GM12801 (cell line): ENCODE data around the gene TRIM45.

Experiments used
- TF ChIP-seq, protein P1 (sequence below): IDR thresholded peaks from one replicate; pipeline ENCODE4 v1.5.1; 2011; ENCODE audit warnings: control low read depth; ENCODE audit not compliant: insufficient read length; ENCODE audit errors: extremely low read depth

Gene TRIM45

DNA sequence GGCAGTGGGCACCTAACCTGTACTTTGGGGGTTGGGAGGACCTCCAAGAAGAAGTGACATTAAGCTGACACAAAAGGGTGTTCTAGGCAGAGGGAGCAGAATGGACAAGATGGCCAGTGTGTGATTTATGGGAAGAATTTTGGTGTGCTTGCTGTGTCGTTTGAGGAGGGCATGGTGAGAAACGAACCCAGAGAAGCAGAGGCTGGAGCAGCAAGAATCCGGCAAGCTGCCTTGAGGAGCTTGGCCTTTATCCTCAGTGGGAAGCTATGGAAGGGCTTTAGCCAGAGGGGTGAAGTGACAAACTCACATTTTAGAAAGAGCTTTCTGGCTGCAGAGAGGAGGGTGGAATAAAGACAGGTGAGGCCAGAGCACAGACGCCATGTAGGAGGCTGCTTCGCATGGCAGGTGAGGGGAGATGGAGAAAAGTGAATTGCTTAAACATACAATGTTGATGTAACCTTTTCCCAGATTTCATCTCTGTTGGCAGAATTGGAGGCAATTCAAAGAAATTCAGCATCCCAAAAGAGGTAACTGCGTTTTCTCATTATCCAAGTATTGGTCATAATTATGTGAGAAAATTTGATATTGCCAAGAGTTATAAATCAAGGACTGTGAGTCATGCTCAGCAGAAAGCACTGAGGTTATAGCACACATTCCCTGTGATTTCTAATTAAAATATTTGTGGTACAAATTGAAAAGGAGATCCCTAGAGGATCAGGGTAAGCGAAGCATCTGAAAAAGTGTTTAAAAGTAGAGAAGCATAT, 26.5 kb downstream of the TRIM45 start:
- TF ChIP-seq, protein P1, sequence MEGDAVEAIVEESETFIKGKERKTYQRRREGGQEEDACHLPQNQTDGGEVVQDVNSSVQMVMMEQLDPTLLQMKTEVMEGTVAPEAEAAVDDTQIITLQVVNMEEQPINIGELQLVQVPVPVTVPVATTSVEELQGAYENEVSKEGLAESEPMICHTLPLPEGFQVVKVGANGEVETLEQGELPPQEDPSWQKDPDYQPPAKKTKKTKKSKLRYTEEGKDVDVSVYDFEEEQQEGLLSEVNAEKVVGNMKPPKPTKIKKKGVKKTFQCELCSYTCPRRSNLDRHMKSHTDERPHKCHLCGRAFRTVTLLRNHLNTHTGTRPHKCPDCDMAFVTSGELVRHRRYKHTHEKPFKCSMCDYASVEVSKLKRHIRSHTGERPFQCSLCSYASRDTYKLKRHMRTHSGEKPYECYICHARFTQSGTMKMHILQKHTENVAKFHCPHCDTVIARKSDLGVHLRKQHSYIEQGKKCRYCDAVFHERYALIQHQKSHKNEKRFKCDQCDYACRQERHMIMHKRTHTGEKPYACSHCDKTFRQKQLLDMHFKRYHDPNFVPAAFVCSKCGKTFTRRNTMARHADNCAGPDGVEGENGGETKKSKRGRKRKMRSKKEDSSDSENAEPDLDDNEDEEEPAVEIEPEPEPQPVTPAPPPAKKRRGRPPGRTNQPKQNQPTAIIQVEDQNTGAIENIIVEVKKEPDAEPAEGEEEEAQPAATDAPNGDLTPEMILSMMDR = no peak

DNA sequence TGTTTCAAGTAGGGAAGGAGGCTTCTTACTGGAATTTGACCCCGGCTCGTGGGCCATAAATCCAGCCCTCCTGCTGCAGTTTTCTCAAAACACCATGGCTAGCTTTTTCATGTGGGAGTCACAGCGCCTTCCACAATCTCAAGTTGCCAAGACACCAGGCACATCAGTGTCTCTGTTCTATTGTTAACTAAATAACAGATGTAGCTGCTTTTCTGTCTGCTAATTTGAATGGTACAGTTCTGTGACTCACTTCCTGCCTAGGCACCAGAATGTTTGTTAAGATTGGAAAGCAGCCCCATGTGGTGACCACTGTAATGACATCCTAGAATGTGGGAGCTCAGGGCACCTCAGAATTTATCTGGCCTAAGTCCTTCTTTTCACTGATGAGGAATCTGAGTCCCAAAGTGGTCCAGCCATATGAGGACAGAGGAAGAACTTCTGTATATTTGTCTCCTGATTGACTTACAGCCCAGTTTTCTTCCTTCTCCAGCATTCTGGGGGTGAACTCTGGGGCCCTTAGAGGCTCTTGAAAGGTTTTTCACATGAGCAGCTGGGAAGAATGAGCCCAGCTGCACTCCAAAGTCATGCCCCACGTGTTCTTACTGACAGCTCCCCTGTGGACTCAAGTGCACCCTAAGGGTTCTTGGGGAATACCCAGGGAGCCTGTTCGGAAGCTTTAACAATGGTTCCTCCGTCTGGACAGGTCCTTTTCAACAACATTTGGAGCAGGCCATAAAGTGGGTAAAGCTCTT, 27.5 kb downstream of the TRIM45 start:
- TF ChIP-seq, protein P1 = no peak

DNA sequence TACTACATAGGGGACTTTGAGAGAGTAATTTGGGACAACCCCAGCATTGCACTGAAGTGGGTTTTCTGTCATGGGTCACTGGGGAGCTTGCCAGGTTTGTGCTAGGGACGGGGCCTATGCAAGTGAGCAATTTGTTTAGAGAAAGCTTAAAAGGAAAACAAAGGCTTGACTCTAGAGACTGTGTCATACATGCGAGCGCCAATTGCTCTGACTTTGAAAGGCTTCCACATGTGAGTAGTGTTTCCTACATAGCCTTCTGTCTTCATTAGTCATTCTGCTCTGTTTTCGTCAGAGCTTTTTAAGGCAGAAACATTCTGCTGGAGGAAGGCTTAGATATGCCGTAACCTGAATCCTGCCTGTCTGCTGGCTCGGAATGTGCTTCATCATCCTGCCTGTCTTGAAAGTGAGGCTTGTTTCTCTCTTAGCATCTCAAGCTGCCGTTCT, 28.4 kb downstream of the TRIM45 start:
- TF ChIP-seq, protein P1 = no peak

DNA sequence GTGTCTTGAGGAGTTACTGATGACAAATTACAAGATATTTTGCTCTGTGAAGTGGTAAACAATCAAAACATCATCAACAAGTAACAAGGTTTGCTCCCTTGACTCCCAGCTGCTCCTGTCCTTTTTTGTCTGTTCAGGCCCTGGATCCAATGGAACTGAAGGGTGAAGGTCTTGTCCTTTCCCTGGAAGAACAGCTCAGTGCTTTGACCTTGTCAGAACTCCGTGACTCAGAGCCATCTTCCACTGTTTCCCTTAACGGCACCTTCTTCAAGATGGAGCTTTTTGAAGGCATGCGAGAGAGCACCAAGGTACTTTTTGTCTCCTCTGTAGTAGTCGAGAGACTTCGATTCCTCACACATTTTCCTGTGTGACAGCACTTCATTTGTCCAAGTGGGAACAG, 29.0 kb downstream of the TRIM45 start:
- TF ChIP-seq, protein P1 = no peak

DNA sequence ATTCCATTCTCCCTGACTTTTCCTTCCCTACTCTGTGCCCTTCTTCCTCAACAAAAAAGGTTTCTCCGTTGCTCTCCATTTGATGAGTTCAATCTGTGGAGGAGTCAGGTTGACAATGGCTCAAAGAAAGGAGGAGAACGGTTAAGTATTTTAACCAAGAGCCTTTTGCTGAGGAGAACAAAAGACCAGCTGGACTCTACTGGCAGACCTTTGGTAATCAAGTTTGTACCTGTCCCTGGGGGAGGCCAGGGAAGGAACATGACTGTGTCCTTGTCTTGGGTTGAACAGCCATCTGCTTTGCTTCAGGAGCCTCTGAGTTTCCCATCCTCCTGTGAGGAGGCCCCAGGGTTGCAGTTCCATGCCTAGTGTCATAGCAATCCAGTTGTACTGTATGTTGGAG, 31.6 kb downstream of the TRIM45 start:
- TF ChIP-seq, protein P1 = no peak

DNA sequence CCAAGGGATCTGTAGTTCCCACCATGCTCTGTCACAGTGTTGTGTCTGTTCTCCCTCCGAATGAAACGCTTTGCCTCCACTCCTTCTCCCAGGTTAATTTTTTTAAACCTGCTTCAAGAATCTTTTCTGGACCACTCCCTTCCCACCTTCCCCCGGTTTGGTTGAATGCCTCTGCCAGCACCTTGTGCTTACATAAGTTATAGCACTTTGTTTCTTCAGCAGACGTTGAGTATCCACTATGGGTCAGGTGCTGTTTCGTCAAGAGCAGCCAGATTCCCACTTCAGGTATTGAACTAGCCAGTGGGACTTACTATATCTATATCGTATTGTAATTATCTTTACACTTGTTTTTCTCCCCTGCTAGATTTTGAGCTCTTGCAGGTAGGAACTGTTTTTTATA, 33.9 kb downstream of the TRIM45 start:
- TF ChIP-seq, protein P1 = no peak

DNA sequence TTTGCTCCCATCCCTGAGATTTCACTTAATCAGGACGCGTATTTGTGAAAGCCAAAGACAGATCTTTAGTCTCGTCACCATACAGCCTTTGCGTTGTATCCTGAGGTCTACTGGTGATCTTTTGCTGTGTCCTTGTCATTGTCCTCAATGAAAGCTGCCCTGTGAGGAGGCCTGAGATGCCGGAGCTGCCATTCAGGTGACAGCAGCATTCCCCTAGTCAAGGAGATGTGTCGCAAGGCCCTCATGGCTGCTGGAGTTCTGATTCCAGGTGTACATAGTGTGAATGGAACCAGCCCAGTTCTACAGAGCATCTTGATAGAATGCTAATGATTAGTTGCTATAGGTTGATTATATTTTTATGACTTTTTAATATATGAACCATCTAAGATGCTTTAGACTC, 37.3 kb downstream of the TRIM45 start:
- TF ChIP-seq, protein P1 = no peak
